Esophagus muscularis mucosa (tissue), 4 donors: ENCODE data around the gene TBC1D10A. TPM values are rescaled to one million over a fixed set of nuclear protein-coding genes. Genes with fewer than 3 reads are reported as not detected.

ENCODE experiments used
- DNase-seq: peaks from one replicate; pipeline ENCODE4 v3.0.0-alpha.2; 2017; ENCODE audit errors: extremely low spot score
- H3K27ac ChIP-seq, 4 donors: fragments of 200-600 bp; sonication (generic); replicated peaks in 1 of 4; 1 replicate in 3 of 4; 2 replicates in 1 of 4; pipeline ENCODE4 v1.5.1; 2016 to 2019; ENCODE audit warnings: mild to moderate bottlenecking in 1 of 4
- H3K27me3 ChIP-seq, 4 donors: fragments of 200-600 bp; sonication (generic); one replicate each; pipeline versions ENCODE4 v1.5.1 to v1.6.0; 2016 to 2019
- H3K36me3 ChIP-seq, 4 donors: fragments of 200-600 bp; sonication (generic); one replicate each; pipeline ENCODE4 v1.5.1; 2016 to 2019
- H3K4me1 ChIP-seq, 4 donors: fragments of 200-600 bp; sonication (generic); one replicate each; pipeline ENCODE4 v1.5.1; 2016 to 2019
- H3K4me3 ChIP-seq, 4 donors: fragments of 200-600 bp; sonication (generic); 1 replicate in 2 of 4; 2 replicates in 2 of 4; pipeline ENCODE4 v1.5.1; 2016 to 2019; ENCODE audit warnings: mild to moderate bottlenecking in 4 of 4, moderate library complexity in 1 of 4
- H3K9me3 ChIP-seq, 4 donors: fragments of 200-600 bp; sonication (generic); 1 replicate in 3 of 4; 2 replicates in 1 of 4; pipeline ENCODE4 v1.5.1; 2016 to 2019
- EP300 ChIP-seq: sonication (generic); formaldehyde crosslinking; IDR thresholded peaks from one replicate; pipeline ENCODE4 v1.6.1; 2017; ENCODE audit warnings: antibody characterized with exemption
- POLR2A ChIP-seq: fragments of 450-650 bp; IDR thresholded peaks from one replicate; pipeline ENCODE4 v1.6.1; 2017; ENCODE audit warnings: antibody characterized with exemption, moderate library complexity, mild to moderate bottlenecking, low read depth
- POLR2AphosphoS5 ChIP-seq, 2 donors: sonication (generic); formaldehyde crosslinking; IDR thresholded peaks; one replicate each; pipeline ENCODE4 v1.6.1; 2017; ENCODE audit warnings: antibody characterized with exemption in 2 of 2
- WGBS: methylation state at CpG from one replicate; pipeline ENCODE4 v1.1.5; 2018; 5-methylcytosine and 5-hydroxymethylcytosine counted together
- intact Hi-C: fragments of 100-400 bp; cut with DNase I; formaldehyde crosslinking; loops from one replicate; pipeline ENCODE4 v1.15.1; 2023
- total RNA-seq, 4 donors: library from RNA; depleted of rRNA; stranded (reverse); fragments of >200 nt; gene quantifications; one replicate each; pipeline versions ENCODE4 v1.1.0 to v1.2.1, GENCODE V29; 2016
- TF ChIP-seq, protein P1 (sequence below), 3 experiments: fragments of 200-600 bp in 2 of 3; fragments of 450-650 bp in 1 of 3; sonication (generic) in 2 of 3; IDR thresholded peaks; one replicate each; pipeline ENCODE4 v1.5.1; 2017 to 2019; ENCODE audit warnings: antibody characterized with exemption in 3 of 3, mild to moderate bottlenecking in 2 of 3, moderate library complexity in 1 of 3

Gene TBC1D10A, protein sequence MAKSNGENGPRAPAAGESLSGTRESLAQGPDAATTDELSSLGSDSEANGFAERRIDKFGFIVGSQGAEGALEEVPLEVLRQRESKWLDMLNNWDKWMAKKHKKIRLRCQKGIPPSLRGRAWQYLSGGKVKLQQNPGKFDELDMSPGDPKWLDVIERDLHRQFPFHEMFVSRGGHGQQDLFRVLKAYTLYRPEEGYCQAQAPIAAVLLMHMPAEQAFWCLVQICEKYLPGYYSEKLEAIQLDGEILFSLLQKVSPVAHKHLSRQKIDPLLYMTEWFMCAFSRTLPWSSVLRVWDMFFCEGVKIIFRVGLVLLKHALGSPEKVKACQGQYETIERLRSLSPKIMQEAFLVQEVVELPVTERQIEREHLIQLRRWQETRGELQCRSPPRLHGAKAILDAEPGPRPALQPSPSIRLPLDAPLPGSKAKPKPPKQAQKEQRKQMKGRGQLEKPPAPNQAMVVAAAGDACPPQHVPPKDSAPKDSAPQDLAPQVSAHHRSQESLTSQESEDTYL
- 10 to 100 TPM; 29.5 to 40.3 (median 38.0) TPM for total RNA-seq

- TF ChIP-seq, protein P1, sequence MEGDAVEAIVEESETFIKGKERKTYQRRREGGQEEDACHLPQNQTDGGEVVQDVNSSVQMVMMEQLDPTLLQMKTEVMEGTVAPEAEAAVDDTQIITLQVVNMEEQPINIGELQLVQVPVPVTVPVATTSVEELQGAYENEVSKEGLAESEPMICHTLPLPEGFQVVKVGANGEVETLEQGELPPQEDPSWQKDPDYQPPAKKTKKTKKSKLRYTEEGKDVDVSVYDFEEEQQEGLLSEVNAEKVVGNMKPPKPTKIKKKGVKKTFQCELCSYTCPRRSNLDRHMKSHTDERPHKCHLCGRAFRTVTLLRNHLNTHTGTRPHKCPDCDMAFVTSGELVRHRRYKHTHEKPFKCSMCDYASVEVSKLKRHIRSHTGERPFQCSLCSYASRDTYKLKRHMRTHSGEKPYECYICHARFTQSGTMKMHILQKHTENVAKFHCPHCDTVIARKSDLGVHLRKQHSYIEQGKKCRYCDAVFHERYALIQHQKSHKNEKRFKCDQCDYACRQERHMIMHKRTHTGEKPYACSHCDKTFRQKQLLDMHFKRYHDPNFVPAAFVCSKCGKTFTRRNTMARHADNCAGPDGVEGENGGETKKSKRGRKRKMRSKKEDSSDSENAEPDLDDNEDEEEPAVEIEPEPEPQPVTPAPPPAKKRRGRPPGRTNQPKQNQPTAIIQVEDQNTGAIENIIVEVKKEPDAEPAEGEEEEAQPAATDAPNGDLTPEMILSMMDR (IDR thresholded peaks at IDR 0.05): no peak
- peak; percentile 70 to 91 for TF ChIP-seq POLR2AphosphoS5 (IDR thresholded peaks at IDR 0.05)
- TF ChIP-seq POLR2A: peak; percentile 79
- TF ChIP-seq EP300: no peak
- Histone ChIP-seq H3K27me3 (no peaks in the 10 kb centered on the region), H3K4me3 (peak within 1 kb of the TSS; percentile 98 to 100 (median 99)), H3K4me1 (peaks cover 43 to 53% (median 51%) of the 10 kb centered on the region in 4 donors), H3K9me3 (no peaks in the 10 kb centered on the region), H3K36me3 (peaks cover 12 to 21% (median 17%) of the 10 kb centered on the region in 4 donors), H3K27ac (peak within 1 kb of the TSS; percentile 93 to 95 (median 94))
- 2% methylated on average over 10 of the region's 69 CpGs for WGBS
- intact Hi-C loops: loop anchor here (2.0 kb wide), 1 partner anchor 38 kb away; the partner anchor contains the start of gene CASTOR1
- DNase-seq: peak; percentile 96
Observed at GRCh38 chr22:30326706-30327362, at the start of gene TBC1D10A. TSS of gene TBC1D10A (minus strand) at chr22:30326941. CDS start at chr22:30326881, 60 bp downstream.

- no peak overlapping the region for H3K4me3 ChIP-seq
- DNase-seq: no peak
- no peak overlapping the region for H3K27ac ChIP-seq
- H3K27me3 ChIP-seq: no peaks in the 10 kb centered on the region
- WGBS: 88% methylated on average over 13 of the region's 13 CpGs
- intact Hi-C loops: no loop called here
- peaks cover 0 to 35% (median 20%) of the 10 kb centered on the region in 4 donors for H3K36me3 ChIP-seq
- TF ChIP-seq EP300: no peak
- no peak for TF ChIP-seq POLR2A
- TF ChIP-seq, protein P1 (IDR thresholded peaks at IDR 0.05): no peak
- TF ChIP-seq POLR2AphosphoS5 (IDR thresholded peaks at IDR 0.05): no peak
- no peaks in the 10 kb centered on the region for H3K4me1 ChIP-seq
- no peaks in the 10 kb centered on the region for H3K9me3 ChIP-seq
Observed at GRCh38 chr22:30375312-30375849, 48.6 kb upstream of the TBC1D10A start.

DNA sequence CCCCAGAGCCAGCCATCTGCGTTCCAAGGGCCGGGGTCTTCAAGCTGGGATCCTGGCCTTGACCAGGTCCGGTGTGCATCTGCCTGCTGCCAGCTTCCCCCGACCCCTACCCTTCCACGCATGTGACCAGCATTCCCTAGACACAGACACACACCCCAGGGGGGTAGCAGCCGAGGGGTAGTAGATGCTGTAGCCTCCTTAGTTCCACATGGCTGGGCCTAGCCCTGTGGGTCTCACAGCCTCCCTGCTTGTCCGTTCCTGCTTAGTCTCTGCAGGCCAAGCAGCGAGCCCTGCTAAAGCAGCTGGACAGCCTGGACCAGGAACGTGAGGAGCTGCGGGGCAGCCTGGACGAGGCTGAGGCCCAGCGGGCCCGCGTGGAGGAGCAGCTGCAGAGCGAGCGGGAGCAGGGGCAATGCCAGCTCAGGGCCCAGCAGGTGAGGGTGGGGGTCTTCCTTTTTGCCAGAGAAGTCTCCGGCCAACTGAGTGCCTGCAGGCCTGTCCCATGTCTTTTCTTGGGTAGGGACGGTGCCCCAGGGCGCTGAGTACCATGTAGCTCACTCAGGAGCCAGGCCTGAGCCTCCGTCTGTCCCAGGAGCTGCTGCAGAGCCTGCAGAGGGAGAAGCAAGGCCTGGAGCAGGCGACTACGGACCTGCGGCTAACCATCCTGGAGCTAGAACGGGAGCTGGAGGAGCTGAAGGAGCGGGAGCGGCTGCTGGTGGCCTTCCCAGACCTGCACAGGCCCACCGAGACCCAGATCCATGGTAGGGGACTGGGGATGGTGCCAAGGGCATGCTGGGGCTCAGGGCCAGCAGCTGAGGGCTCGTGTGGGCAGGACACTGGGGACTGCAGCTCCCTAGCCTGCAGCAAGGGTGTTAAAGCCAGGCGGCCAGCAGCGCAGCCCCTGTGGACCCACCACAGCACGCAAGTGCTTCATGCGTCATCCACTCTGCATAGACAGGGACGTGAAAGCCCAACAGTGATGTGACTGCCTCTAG, 46.9 kb upstream of the TBC1D10A start:
- WGBS: 79% methylated on average over 22 of the region's 33 CpGs
- Histone ChIP-seq H3K4me3 (no peak overlapping the region), H3K27me3 (no peaks in the 10 kb centered on the region), H3K36me3 (peaks cover 0 to 19% (median 9%) of the 10 kb centered on the region in 4 donors), H3K9me3 (no peaks in the 10 kb centered on the region), H3K4me1 (no peaks in the 10 kb centered on the region), H3K27ac (no peak overlapping the region)
- intact Hi-C loops: no loop called here
- TF ChIP-seq POLR2A (no peak), POLR2AphosphoS5 (IDR thresholded peaks at IDR 0.05) (no peak), EP300 (no peak)
- TF ChIP-seq, protein P1 (IDR thresholded peaks at IDR 0.05): no peak
- no peak for DNase-seq

GRCh38 chr22:30372915-30373314, 46.2 kb upstream of the TBC1D10A start:
- H3K9me3 ChIP-seq: no peaks in the 10 kb centered on the region
- intact Hi-C loops: no loop called here
- no peak for DNase-seq
- peaks cover 0 to 17% (median 8%) of the 10 kb centered on the region in 4 donors for H3K36me3 ChIP-seq
- H3K4me1 ChIP-seq: no peaks in the 10 kb centered on the region
- H3K27me3 ChIP-seq: no peaks in the 10 kb centered on the region
- TF ChIP-seq, protein P1 (IDR thresholded peaks at IDR 0.05): no peak
- TF ChIP-seq POLR2A: no peak
- TF ChIP-seq EP300: no peak
- no peak for TF ChIP-seq POLR2AphosphoS5 (IDR thresholded peaks at IDR 0.05)
- 56% methylated on average over 8 of the region's 8 CpGs for WGBS
- H3K4me3 ChIP-seq: no peak overlapping the region
- H3K27ac ChIP-seq: no peak overlapping the region
